HG02798 (cell line): ENCODE measurements around the gene RPS6KL1.
"Not testable (repeated sequence)": the region's sequence is repeated elsewhere in the genome, so short reads cannot be mapped to it uniquely, and the experiment has no call there.

Source experiments
- ATAC-seq: cut with Tn5 transposase; IDR thresholded peaks from one replicate; pipeline ENCODE4 v1.9.1; 2021; ENCODE audit warnings: mild to moderate bottlenecking; ENCODE audit not compliant: unreplicated experiment, poor library complexity

The RPS6KL1 gene

DNA sequence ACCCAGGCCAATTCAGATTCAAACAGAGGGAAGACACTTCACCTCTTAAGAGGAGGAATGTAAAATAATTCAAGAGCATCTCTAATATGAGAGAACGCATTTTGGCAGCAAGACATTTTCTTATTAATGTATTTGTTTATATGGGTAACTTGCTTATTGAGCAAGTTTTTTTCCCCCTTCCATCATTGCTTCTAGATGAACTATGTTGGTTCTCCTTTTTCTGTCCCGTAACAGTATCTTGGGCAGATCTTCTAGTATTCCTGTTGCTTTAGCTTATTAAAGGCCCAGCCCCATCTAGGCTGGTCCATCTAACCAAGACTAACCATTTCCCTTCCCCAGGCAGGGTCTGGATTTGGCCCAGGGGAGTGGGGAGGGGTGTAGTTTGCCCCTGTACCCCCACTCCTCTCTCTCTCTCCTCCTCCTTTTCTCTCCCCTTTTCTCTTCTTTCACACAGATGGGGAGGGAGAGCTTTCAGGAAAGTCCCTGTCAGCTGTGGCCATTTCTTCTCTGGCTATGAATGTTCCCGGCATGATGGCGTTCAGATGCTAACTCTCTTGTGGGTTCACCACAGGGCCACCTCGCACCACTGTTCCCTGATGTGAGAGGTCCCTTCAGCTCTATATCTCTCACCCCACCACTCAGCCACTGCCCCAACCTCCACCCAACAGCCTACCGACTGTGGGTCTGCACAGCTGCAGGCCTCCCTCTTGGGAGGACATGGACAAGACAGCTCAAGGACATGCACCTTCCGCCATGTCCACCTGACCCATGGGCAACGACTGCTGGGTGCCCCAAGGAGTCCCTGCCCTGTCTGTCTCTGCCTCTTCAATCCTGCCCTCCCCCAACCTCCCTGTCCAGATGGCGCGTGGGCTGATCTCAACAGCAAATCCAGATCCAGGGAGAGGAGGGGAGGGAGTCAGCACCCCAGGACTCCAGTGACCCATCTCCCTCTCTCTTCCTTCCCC, 15.8 kb upstream of the RPS6KL1 start:
- ATAC-seq, result no peak

GRCh38 chr14:74937171-74937570, 14.1 kb upstream of the RPS6KL1 start:
- no peak for ATAC-seq

GRCh38 chr14:74936731-74937130, 13.7 kb upstream of the RPS6KL1 start:
- no peak for ATAC-seq

DNA sequence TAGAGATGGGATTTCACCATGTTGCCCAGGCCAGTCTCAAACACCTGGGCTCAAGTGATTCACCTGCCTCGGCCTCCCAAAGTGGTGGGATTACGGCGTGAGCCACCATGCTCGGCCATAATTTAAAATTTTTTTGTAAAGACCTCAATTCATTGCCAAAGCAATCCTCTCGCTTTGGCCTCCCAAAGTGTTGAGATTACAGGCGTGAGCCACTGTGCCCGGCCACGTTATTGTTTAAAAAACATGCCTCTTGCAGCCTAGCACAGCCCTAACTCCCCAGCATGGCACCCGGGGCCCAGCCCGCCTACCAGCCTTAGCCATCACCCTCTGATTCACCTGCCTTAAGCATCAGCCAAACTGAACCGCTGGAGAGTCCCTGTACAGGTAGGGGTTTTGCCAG, 13.1 kb upstream of the RPS6KL1 start:
- no peak for ATAC-seq

DNA sequence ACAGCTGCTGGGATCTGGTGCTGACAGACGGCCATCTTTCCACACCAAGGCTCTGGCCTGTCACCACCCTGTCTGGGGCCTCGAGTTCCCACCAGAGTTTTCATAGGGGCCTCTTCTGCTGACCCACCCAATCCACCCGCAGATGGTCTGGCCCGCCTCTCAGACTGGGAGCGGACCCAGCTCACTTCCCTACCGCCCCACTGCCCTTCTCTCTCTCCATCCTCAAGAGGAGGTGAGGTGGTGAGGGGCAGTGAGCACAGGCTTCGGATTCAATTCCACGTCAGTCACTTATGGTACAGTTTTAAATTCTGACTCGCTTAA, 12.3 kb upstream of the RPS6KL1 start:
- no peak for ATAC-seq

DNA sequence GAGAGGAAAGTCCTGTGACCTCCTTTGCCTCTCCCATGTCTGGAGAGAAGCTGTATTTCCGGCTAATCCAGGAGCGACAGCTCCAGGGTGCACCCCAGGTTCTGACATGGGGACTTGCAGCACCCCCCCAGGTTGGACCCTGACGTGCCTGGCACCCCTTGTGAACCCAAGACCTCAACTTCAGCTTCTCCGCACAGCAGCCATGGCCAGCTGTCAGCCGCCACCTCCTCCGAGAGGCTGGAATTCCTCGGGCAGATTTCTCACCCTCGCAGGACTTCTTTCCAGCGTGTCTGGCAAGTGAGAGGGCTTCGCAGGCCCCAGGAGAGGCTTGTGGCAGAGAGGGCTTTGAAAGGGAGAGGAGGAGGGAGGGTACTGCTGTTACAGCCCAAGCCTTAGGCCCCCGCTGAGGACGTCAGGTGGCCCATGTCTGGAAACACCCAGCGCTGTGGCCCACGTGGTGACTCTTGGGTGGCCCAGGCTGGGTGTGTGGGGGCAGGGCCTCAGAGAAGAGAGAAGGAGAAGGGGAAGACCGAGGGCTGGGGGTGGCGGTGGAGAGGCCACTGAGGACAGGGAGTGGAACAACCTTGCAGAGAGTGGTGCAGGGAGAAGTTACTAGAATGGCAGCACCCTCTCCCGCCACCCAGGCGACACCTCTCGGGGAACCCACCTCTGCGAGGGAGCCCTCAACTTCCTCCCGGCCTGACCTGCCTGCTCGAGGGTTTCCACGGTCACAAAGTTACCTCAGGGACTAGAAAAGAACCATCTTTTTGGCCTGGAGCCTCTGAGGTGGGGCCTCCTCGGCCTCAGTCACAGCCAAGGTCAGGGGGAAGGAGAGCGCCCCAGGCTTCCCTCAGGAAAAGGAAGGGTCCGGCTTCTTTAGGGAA, 11.7 kb upstream of the RPS6KL1 start:
- no peak for ATAC-seq

- no peak for ATAC-seq
Observed at GRCh38 chr14:74934041-74934440, 11.0 kb upstream of the RPS6KL1 start.

GRCh38 chr14:74932936-74933335, 9.9 kb upstream of the RPS6KL1 start:
- ATAC-seq, result not testable (repeated sequence)

DNA sequence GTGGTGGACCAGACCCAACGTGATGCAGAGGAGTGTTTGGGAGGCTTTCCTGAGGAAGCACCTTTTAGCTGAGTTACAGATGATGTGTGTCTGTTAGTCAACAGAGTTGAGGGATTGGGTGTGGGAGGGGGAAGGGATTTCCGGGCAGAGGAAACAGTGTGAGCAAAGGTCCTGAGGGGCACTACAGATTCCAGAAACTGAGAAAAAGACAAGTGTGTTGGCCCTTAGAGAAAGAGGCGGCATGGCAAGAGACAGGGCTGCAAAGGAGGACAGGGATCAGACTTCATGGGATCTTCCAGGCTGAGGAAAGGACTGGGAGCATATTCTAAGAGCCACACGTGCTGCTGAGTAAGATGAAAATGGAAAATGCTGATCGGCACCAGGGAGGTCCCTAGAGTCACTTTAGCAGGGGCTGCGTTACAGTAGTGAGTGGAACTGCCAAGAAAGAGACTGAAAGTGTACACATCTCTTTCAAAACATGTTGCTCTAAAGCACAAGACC, 9.4 kb upstream of the RPS6KL1 start:
- ATAC-seq, result no peak

- ATAC-seq, result not testable (repeated sequence)
Observed at GRCh38 chr14:74931744-74932143, 8.7 kb upstream of the RPS6KL1 start.

DNA sequence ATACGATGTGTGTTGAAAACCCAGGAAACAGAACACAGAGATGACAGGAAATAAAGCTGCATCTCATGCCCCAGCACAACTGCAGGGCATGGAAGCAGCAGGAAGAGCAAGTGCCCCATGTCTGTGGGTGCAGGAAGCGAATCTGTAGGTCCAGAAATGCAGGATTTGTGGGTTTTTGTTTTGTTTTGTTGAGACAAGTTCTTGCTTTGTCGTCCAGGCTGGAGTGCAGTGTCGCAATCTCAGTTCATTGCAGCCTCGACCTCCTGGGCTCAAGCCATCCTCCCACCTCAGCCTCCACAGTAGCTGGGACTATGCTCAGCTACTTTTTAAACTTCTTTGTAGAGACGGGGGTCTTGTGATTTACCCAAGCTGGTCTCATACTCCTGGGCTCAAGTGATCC, 6.2 kb upstream of the RPS6KL1 start:
- no peak for ATAC-seq

GRCh38 chr14:74927225-74927624, 4.2 kb upstream of the RPS6KL1 start:
- ATAC-seq, result no peak

DNA sequence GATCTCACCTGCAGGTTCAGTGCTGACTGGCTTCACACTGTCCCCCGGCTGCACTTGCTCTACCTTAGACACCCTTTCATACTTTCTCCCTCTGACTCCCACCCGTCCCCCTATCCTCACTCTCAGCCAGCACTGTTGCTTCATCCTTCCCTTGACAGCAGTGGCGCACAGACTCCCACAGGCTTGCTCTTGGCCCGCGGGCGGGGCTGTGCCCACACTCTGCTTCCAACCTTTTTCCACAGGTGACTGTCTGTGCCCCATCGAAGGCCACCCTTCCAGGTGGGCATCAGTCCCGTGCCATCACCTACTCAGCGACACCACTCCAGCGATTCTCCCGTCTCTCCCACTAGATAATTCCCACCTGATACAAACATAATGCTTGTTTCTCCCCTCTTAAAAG, 1.0 kb upstream of the RPS6KL1 start:
- ATAC-seq, result no peak

- no peak for ATAC-seq
Observed at GRCh38 chr14:74921987-74922751, 891 bp downstream of the RPS6KL1 start.

DNA sequence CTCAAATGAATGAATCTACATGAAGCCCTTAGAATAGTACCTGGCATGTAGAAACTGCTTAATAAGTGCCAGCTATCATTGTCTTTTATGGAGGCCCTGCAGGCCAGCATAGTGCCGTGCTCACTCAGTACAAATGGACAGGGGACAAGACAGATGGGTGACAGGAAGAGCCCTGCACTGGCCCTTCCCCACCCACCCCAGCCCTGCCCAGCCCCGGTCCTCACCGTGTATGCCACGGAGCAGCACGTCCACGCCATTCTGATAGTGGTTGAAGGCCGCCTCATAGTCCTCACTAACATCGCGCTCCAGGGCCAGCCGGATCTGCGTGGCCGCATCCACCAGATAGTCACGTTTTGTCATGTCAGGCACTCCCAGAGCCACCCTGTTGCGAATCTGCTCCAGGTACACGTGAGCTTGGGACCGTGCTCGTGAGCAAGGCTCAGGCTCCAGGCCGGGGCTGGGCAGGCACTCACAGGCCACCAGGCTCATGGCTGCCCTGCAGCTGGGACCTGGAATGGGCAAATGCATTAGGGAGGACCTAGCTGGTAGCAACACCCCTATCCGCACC, 1.9 kb downstream of the RPS6KL1 start:
- ATAC-seq, result no peak

DNA sequence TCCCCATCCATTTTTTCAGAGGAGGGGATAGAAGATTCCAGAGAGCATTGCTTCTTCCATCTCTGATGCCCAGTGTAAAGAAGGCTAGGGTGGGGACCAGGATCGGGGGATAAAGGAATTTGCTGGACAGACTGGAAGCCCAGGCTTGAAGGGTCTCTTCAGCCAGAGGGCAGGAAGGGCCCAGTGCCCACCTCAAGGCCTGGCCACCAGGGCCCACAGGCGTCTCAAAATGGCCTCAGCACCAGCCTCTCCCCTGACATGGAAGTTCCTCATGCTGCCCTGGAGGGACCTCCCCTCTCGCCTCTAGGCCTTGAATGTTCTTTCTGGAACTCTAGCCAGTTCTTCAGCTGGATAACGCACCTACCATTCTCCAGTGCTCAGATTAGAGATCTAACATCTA, 2.8 kb downstream of the RPS6KL1 start:
- ATAC-seq, result no peak

DNA sequence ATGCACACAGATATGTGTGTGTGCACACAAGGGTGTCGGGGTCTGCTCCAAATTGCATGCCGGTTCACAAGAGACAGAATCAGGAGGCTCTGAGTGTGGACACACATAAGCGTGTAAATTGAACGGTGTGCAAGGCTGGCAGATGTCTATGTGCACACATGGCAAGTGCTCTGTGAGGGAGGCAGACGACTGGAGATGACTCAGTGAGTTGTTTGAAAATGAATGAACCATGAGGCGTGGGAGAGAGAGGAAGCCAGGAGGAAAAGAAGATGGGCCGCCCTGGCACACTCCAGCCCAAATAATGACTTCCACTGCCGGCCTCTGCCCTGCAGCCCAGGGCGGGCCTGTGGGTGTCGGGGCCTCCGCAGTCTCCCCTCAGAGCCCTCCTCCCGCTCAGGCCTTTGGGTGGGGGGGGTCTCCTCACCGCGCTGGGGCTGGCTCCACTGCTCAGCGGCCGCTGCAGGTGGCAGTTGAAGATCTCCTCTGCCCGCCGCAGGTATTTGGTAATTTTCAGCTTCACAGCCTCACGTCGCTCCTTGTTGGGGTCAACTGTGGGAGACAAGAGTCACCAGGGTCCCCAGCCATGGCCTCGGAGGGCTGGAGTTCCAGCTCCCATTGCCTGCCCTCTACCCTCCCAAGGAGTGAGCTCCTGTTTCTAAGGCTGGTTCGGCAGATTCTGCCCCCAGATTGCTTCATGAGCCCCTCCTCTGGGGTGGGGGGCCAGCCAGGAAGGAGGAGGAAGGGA, 3.5 kb downstream of the RPS6KL1 start:
- no peak for ATAC-seq

DNA sequence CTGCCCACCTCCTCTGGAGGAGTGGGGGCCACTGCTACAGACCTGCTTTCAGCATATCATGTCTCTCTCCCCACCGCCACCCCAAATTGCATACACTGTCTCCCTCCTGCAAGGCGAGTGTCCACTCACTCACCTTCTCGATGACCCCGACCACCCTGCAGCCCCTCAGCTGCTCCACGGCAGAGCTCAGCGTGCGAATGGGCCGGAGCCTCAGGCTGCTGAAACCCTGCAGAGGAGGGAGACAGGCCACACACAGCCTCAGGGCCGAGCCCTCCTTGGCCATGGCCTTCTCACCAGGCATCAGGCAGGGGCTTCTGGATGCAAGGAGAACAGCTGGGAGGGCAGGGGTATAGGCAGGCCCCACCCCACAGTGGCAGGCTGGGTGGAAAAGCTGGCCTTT, 4.7 kb downstream of the RPS6KL1 start:
- ATAC-seq, result no peak

DNA sequence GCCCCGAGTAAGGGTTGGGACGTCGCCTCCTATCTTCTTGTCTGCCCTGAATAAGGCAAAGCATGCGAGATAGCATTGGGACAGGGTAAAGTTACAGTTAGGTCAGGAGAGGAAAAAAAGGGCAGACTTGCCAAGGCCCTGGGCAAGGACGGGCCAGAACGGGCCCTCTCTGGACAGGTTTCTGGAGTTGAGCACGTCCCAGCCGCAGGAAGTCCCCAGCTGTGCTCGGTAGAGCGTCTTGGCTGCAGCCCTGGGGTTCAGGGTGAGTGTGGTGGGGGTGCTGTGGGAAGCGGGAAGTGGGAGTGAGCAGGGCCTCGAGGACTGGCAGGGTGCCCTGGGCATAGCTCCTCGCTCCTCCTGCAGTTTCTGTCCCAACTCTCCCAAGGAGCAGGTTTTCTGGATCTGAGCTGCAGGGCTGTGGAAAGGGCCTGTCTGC, 5.4 kb downstream of the RPS6KL1 start:
- ATAC-seq, result no peak
